Neuronal stem cell (in vitro differentiated cells): Measurements from ENCODE around the gene FAM135A.

ENCODE experiments used
- DNase-seq: peaks from one replicate; pipeline ENCODE4 v3.0.0-alpha.2; 2013; ENCODE audit warnings: low spot score
- H2AFZ ChIP-seq: one replicate; pipeline ENCODE4 v1.6.1; 2013; ENCODE audit warnings: mild to moderate bottlenecking, low read length, inconsistent platforms
- H2AK5ac ChIP-seq: 2 replicates; pipeline ENCODE4 v1.6.1; 2013; ENCODE audit warnings: low read depth, mild to moderate bottlenecking, inconsistent platforms, low read length, moderate library complexity, mixed read lengths
- H2BK120ac ChIP-seq: 2 replicates; pipeline ENCODE4 v1.6.1; 2013; ENCODE audit warnings: low read depth, mild to moderate bottlenecking, inconsistent platforms, low read length, moderate library complexity, mixed read lengths
- H2BK12ac ChIP-seq: one replicate; pipeline ENCODE4 v1.6.1; 2013; ENCODE audit warnings: low read length, inconsistent platforms
- H2BK15ac ChIP-seq: 2 replicates; pipeline ENCODE4 v1.6.1; 2013; ENCODE audit warnings: mild to moderate bottlenecking, low read length, inconsistent platforms, mixed read lengths
- H2BK5ac ChIP-seq: one replicate; pipeline ENCODE4 v1.6.1; 2013; ENCODE audit warnings: inconsistent platforms, mild to moderate bottlenecking, low read length, moderate library complexity
- H3K14ac ChIP-seq: one replicate; pipeline ENCODE4 v1.6.1; 2013; ENCODE audit warnings: low read length, inconsistent platforms
- H3K18ac ChIP-seq: 2 replicates; pipeline ENCODE4 v1.6.1; 2013; ENCODE audit warnings: low read length, inconsistent platforms
- H3K23ac ChIP-seq: 2 replicates; pipeline ENCODE4 v1.6.1; 2013; ENCODE audit warnings: low read depth, mild to moderate bottlenecking, mixed read lengths, low read length, inconsistent platforms; ENCODE audit not compliant: poor library complexity
- H3K27ac ChIP-seq: replicated peaks from 3 replicates; pipeline ENCODE4 v1.5.1; 2013; ENCODE audit warnings: low read length, inconsistent platforms
- H3K27me3 ChIP-seq, 3 experiments: 2 replicates each; pipeline ENCODE4 v1.6.1; 2013; ENCODE audit warnings: low read length in 3 of 3, mild to moderate bottlenecking in 2 of 3, inconsistent platforms in 1 of 3, low read depth in 1 of 3, mixed read lengths in 1 of 3, moderate library complexity in 1 of 3; ENCODE audit not compliant: control insufficient read depth in 3 of 3, insufficient read depth in 3 of 3
- H3K36me3 ChIP-seq, 2 donors: replicated peaks in 1 of 2; 2 replicates each; pipeline ENCODE4 v1.6.1; 2013; ENCODE audit warnings: low read length in 2 of 2; ENCODE audit not compliant: control insufficient read depth in 2 of 2, insufficient read depth in 2 of 2
- H3K4ac ChIP-seq: 2 replicates; pipeline ENCODE4 v1.6.1; 2013; ENCODE audit warnings: inconsistent platforms, mild to moderate bottlenecking, low read length, moderate library complexity
- H3K4me1 ChIP-seq, 2 donors: 1 replicate in 1 of 2; 2 replicates in 1 of 2; pipeline ENCODE4 v1.6.1; 2013; ENCODE audit warnings: low read length in 2 of 2, low read depth in 1 of 2; ENCODE audit not compliant: control insufficient read depth in 2 of 2, insufficient read depth in 1 of 2
- H3K4me2 ChIP-seq: one replicate; pipeline ENCODE4 v1.6.1; 2013; ENCODE audit warnings: mild to moderate bottlenecking, low read length, inconsistent platforms; ENCODE audit not compliant: insufficient read depth, poor library complexity, severe bottlenecking
- H3K4me3 ChIP-seq, 2 donors: 2 replicates each; pipeline ENCODE4 v1.5.1; 2013; ENCODE audit warnings: low read length in 2 of 2, mild to moderate bottlenecking in 2 of 2, inconsistent platforms in 1 of 2, moderate library complexity in 1 of 2
- H3K79me1 ChIP-seq: one replicate; pipeline ENCODE4 v1.6.1; 2013; ENCODE audit warnings: low read depth, mild to moderate bottlenecking, inconsistent platforms, low read length, moderate library complexity
- H3K9ac ChIP-seq: one replicate; pipeline ENCODE4 v1.6.1; 2013; ENCODE audit warnings: mild to moderate bottlenecking, low read depth, low read length, inconsistent platforms; ENCODE audit not compliant: poor library complexity
- H3K9me3 ChIP-seq, 2 donors: replicated peaks in 1 of 2; 2 replicates each; pipeline versions ENCODE3 to v1.6.1; 2013; ENCODE audit warnings: low read length in 2 of 2, mild to moderate bottlenecking in 2 of 2, inconsistent platforms in 1 of 2, low read depth in 1 of 2, mixed read lengths in 1 of 2, moderate library complexity in 1 of 2; ENCODE audit not compliant: control insufficient read depth in 2 of 2, insufficient read depth in 1 of 2
- H4K8ac ChIP-seq: one replicate; pipeline ENCODE4 v1.6.1; 2013; ENCODE audit warnings: low read depth, mild to moderate bottlenecking, inconsistent platforms, low read length, moderate library complexity
- H4K91ac ChIP-seq: one replicate; pipeline ENCODE4 v1.6.1; 2013; ENCODE audit warnings: low read length, low read depth, mild to moderate bottlenecking, inconsistent platforms; ENCODE audit not compliant: poor library complexity
- WGBS, 2 donors: extraction: QIAGEN DNeasy Blood & Tissue Kit; methylation state at CpG; one replicate each; pipeline ENCODE4 v1.1.7; 2013; ENCODE audit warnings: missing lambda C conversion rate in 2 of 2, mixed read lengths in 1 of 2; ENCODE audit not compliant: insufficient read length in 2 of 2, insufficient replicate concordance in 1 of 2; ENCODE audit errors: extremely low coverage in 2 of 2; 5-methylcytosine and 5-hydroxymethylcytosine counted together

FAM135A gene

DNA sequence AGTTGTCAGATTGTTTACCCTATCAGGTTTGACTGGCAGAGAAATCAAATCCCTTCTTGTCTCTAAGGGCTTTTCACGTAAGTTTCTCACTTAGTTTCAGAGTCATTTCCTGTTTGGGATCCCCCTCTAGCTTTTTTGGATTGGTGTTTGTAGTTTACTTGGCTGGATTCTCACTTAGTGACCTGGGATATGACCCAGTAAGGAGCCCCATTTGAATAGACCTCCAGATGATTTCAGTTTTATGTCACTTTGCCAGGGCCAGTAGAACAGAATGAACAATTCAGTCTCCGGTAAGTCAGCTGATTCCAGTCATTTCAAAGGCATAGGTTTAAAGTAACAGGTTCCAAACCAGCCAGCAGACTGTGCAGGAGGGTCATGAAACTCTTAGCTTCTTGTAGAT, 8.2 kb downstream of the FAM135A start:
- H2BK15ac ChIP-seq: no peak overlapping the region
- no peaks in the 10 kb centered on the region for H3K79me1 ChIP-seq
- no peak overlapping the region for H4K8ac ChIP-seq
- no peak overlapping the region for H3K4ac ChIP-seq
- H3K9ac ChIP-seq: no peak overlapping the region
- no peak overlapping the region for H2BK12ac ChIP-seq
- no peak overlapping the region for H3K27ac ChIP-seq
- peaks cover 2 to 10% of the 10 kb centered on the region in 2 donors for H3K9me3 ChIP-seq
- H3K27me3 ChIP-seq: no peaks in the 10 kb centered on the region
- no peak overlapping the region for H2BK120ac ChIP-seq
- no peak overlapping the region for H2AK5ac ChIP-seq
- no CpG with 5 or more reads among the region's 2 CpGs for WGBS, 2 donors
- no peak overlapping the region for H3K4me3 ChIP-seq
- no peak overlapping the region for H3K4me2 ChIP-seq
- peaks cover 10 to 83% of the 10 kb centered on the region in 2 donors for H3K36me3 ChIP-seq
- no peak overlapping the region for H3K14ac ChIP-seq
- H2BK5ac ChIP-seq: no peak overlapping the region
- no peak overlapping the region for H3K23ac ChIP-seq
- no peak for DNase-seq
- no peak overlapping the region for H2AFZ ChIP-seq
- no peak overlapping the region for H3K18ac ChIP-seq
- no peaks in the 10 kb centered on the region for H3K4me1 ChIP-seq
- no peak overlapping the region for H4K91ac ChIP-seq

DNA sequence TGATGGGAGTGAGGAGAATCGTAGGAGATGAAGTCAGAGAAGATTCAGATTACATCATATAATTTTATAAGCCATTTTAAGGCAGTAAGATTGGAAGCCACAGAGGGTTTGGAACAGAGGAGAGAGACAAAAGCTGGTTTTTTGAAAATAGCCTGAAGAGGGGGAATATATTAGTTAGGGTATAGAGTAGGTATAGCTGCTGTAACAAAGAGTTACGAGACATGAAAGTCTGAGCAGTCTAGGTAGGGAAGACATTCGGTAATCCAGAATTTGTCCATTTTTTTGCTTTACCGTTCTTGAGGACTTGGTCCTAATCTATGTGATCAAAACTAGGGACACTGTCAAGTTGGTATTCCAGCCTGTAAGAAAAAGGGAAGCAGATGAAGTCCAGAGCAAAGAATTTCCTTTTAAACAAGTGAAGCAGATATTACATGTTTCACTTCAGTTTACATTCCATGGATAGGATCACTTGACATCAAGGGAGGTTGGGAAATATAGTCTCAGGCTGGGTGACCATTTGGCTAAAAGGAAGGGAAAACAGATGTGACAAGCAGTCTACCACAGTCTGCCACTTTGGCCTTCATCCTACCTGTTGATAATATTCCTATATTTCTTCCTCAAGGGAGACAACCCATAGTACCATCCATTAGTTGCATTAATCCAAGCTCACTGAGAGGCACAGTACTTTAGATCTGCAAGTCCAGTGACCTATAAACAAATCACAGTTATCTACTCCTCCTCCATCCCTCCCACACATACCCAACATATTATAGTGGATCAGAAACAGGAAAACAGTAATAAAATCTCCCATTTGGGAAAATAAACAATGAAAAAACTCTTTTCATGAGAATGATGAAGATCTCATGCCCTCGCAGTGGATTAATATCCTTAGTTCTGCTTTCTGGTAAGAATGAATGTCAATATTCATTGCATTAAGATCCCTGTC, 10.2 kb downstream of the FAM135A start:
- H3K27me3 ChIP-seq: no peaks in the 10 kb centered on the region
- no peak overlapping the region for H2BK12ac ChIP-seq
- H2AK5ac ChIP-seq: no peak overlapping the region

DNA sequence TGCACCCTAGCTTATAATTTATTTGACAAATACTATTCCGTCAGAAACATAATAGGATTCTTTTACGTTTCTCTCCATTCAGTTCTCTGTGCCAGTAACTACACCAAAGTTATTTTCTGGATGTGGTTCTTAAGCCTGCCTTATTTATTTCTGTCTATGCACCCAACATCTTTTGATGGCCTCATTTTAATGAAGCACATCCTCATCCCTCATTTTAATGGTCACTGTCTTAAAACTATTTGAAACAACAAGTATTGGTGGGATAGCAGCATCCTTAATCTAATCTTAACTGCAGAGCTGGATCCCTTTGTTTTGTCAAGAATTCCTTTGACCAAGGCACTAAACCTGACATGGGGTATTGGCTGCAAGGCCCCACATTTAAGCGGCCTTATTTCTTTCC, 11.0 kb downstream of the FAM135A start:
- Histone ChIP-seq H3K36me3 (peaks cover 5 to 81% of the 10 kb centered on the region in 2 donors), H3K4me2 (no peak overlapping the region), H3K18ac (no peak overlapping the region), H3K9ac (no peak overlapping the region), H3K14ac (no peak overlapping the region), H3K27me3 (no peaks in the 10 kb centered on the region), H3K23ac (no peak overlapping the region), H2BK15ac (no peak overlapping the region), H4K91ac (no peak overlapping the region), H2BK12ac (no peak overlapping the region), H2BK5ac (no peak overlapping the region), H2AK5ac (no peak overlapping the region), H3K4ac (no peak overlapping the region), H3K9me3 (peaks cover 0 to 4% of the 10 kb centered on the region in 2 donors), H2BK120ac (no peak overlapping the region), H4K8ac (no peak overlapping the region), H3K27ac (no peak overlapping the region), H3K79me1 (no peaks in the 10 kb centered on the region), H3K4me3 (no peak overlapping the region), H2AFZ (no peak overlapping the region), H3K4me1 (no peaks in the 10 kb centered on the region)
- no CpG with 5 or more reads among the region's 3 CpGs for WGBS, 2 donors
- DNase-seq: no peak

More for the DNA sequence above, 10.2 kb downstream of the FAM135A start:
- H3K18ac ChIP-seq: no peak overlapping the region
- no peak overlapping the region for H2BK15ac ChIP-seq
- no peak overlapping the region for H4K91ac ChIP-seq
- H3K4me1 ChIP-seq: no peaks in the 10 kb centered on the region
- H3K4me2 ChIP-seq: no peak overlapping the region
- no peak overlapping the region for H2BK5ac ChIP-seq
- no peak overlapping the region for H2BK120ac ChIP-seq
- H3K9ac ChIP-seq: no peak overlapping the region
- 100% methylated on average over 1 of the region's 5 CpGs; no CpG with 5 or more reads in 1 of the 2 donors for WGBS, 2 donors
- H3K79me1 ChIP-seq: no peaks in the 10 kb centered on the region
- no peak overlapping the region for H3K14ac ChIP-seq
- no peak overlapping the region for H2AFZ ChIP-seq
- peaks cover 10 to 81% of the 10 kb centered on the region in 2 donors for H3K36me3 ChIP-seq
- H3K4ac ChIP-seq: no peak overlapping the region
- no peak for DNase-seq
- H3K27ac ChIP-seq: no peak overlapping the region
- H4K8ac ChIP-seq: no peak overlapping the region
- no peak overlapping the region for H3K4me3 ChIP-seq
- peaks cover 2 to 9% of the 10 kb centered on the region in 2 donors for H3K9me3 ChIP-seq
- H3K23ac ChIP-seq: no peak overlapping the region

DNA sequence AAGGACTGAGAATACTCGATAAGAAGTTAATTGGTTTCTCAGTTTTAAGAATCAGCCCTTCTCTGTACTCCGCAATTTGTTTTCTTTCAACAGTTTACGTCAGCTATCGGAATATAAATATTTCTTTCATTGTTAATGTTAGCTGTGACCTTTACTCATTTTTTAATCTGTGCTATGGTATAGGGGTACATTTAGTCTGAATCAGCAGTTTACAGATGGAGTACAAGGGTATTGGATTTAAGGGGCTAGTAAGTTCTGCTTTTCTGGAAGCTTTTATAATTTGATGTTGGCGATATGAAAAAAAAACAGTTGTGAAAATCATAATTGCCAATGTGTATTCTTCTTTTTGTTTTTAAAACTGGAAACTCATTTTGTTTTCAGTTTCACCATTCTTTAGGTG, 23.0 kb downstream of the FAM135A start:
- H3K27me3 ChIP-seq: no peaks in the 10 kb centered on the region
- no peak overlapping the region for H2BK15ac ChIP-seq
- no peak overlapping the region for H3K4me3 ChIP-seq
- H2BK5ac ChIP-seq: no peak overlapping the region
- H3K4ac ChIP-seq: no peak overlapping the region
- H3K9me3 ChIP-seq: peaks cover 0 to 16% of the 10 kb centered on the region in 2 donors
- DNase-seq: no peak
- no peak overlapping the region for H2BK120ac ChIP-seq
- no peak overlapping the region for H2AFZ ChIP-seq
- no peak overlapping the region for H3K27ac ChIP-seq
- no peak overlapping the region for H3K4me2 ChIP-seq
- no peak overlapping the region for H4K91ac ChIP-seq
- no peak overlapping the region for H3K14ac ChIP-seq
- no peak overlapping the region for H2AK5ac ChIP-seq
- no CpG with 5 or more reads among the region's 5 CpGs for WGBS, 2 donors
- no peak overlapping the region for H3K23ac ChIP-seq
- no peak overlapping the region for H4K8ac ChIP-seq
- H3K18ac ChIP-seq: no peak overlapping the region
- no peak overlapping the region for H2BK12ac ChIP-seq
- peaks cover 1 to 92% of the 10 kb centered on the region in 2 donors for H3K36me3 ChIP-seq
- H3K4me1 ChIP-seq: no peaks in the 10 kb centered on the region
- H3K9ac ChIP-seq: no peak overlapping the region
- peaks cover 1% of the 10 kb centered on the region for H3K79me1 ChIP-seq
